ENCODE data around the gene NOVA2. TPM values are rescaled to one million over a fixed set of nuclear protein-coding genes. Genes with fewer than 3 reads are reported as not detected.

NOVA2 gene
- total RNA-seq, 1 experiment from 2014 or later, result 2.5 TPM

- no peak for ATAC-seq
- POLR2A ChIA-PET, result no interaction called here
- Histone ChIP-seq H3K27ac (ENCODE audit: low read depth, low read length) (no peak overlapping the region), H3K9ac (ENCODE audit: low read length) (no peak overlapping the region), H3K36me3 (ENCODE audit: control insufficient read depth in 1 of 2, insufficient read depth in 2 of 2, low read length in 2 of 2) (no peaks in the 10 kb centered on the region), H3K4me2 (ENCODE audit: low read length) (no peak overlapping the region), H2AFZ (ENCODE audit: low read depth, low read length, poor library complexity, severe bottlenecking) (no peak overlapping the region), H3K4me1 (ENCODE audit: control insufficient read depth in 1 of 2, insufficient read depth in 2 of 2, low read length in 2 of 2) (peaks cover 0 to 18% of the 10 kb centered on the region in 2 experiments; a peak in 3 of 4 replicates), H3K79me2 (ENCODE audit: insufficient read depth, low read length) (no peaks in the 10 kb centered on the region), H3K9me2 (ENCODE audit: insufficient read depth) (no peaks in the 10 kb centered on the region), H3K27me3 (ENCODE audit: insufficient read depth, low read length) (no peaks in the 10 kb centered on the region; the same call in 1 of the 2 replicates), H3K9me3 (ENCODE audit: control insufficient read depth in 1 of 2, insufficient read depth in 1 of 2, low read depth in 1 of 2, low read length in 2 of 2) (no peaks in the 10 kb centered on the region), H4K20me1 (ENCODE audit: insufficient read depth) (no peaks in the 10 kb centered on the region), H3K4me3 (replicated peaks in 1 of 2; ENCODE audit: low read depth in 1 of 2, low read length in 2 of 2) (no peak overlapping the region)
- RAD21 ChIA-PET (ENCODE audit: low non-redundant PET in 1 of 2, low total read pairs in 2 of 2, uncharacterized antibody in 2 of 2, unreplicated experiment in 2 of 2), result interaction anchor here in 1 of 2 experiments (0.7 kb wide), 1 partner anchor 43 kb away, joined by 4 read pairs; no protein-coding TSS in a partner anchor
- BruUV-seq (replicated peaks), result no TSS peak
- TF ChIP-seq ZNF274 (IDR thresholded peaks at IDR 0.05; ENCODE audit: low read depth, low read length), result no peak
- TF ChIP-seq MAX (IDR thresholded peaks at IDR 0.05), result no peak
- no peak for TF ChIP-seq SRF (IDR thresholded peaks at IDR 0.05; ENCODE audit: low read depth)
- no peak for TF ChIP-seq ZFX (IDR thresholded peaks at IDR 0.05)
- TF ChIP-seq CEBPB (IDR thresholded peaks at IDR 0.05; ENCODE audit: low read depth), result no peak
- no peak for TF ChIP-seq EGR1 (IDR thresholded peaks at IDR 0.05; ENCODE audit: low read depth)
- DNase-seq (ENCODE audit: low read depth, low spot score), result no peak
- CTCF ChIA-PET, result no interaction called here
- intact Hi-C loops (cut with micrococcal nuclease), result no loop called here
These were observed 1.8 kb upstream of the NOVA2 start for GRCh38 chr19:45975306-45976070.

- CTCF ChIA-PET, result no interaction called here
These were observed 621 bp downstream of the NOVA2 start for GRCh38 chr19:45972947-45973540.

More at GRCh38 chr19:45972947-45973540, 621 bp downstream of the NOVA2 start:
- no peak overlapping the region for H3K27ac ChIP-seq (ENCODE audit: low read depth, low read length)
- intact Hi-C loops (cut with micrococcal nuclease), result no loop called here
- no peaks in the 10 kb centered on the region for H3K9me2 ChIP-seq (ENCODE audit: insufficient read depth)
- no peak overlapping the region for H2AFZ ChIP-seq (ENCODE audit: low read depth, low read length, poor library complexity, severe bottlenecking)
- ATAC-seq (no peak), DNase-seq (ENCODE audit: low read depth, low spot score) (no peak)
- TF ChIP-seq ZNF274 (IDR thresholded peaks at IDR 0.05; ENCODE audit: low read depth, low read length) (no peak), EGR1 (IDR thresholded peaks at IDR 0.05; ENCODE audit: low read depth) (no peak), TCF7L2 (IDR thresholded peaks at IDR 0.05; ENCODE audit: borderline replicate concordance, extremely low read depth, insufficient read depth, insufficient read length) (no peak), POLR2A (IDR thresholded peaks at IDR 0.05; ENCODE audit: borderline replicate concordance, extremely low read depth, insufficient read depth, insufficient read length) (no peak), ZFX (IDR thresholded peaks at IDR 0.05) (no peak)
- H3K36me3 ChIP-seq (ENCODE audit: control insufficient read depth in 1 of 2, insufficient read depth in 2 of 2, low read length in 2 of 2), result no peaks in the 10 kb centered on the region
- peak overlapping the region; percentile 50 for H3K4me2 ChIP-seq (ENCODE audit: low read length)
- no peak overlapping the region for H3K9ac ChIP-seq (ENCODE audit: low read length)
- no peaks in the 10 kb centered on the region; the same call in 1 of the 2 replicates for H3K27me3 ChIP-seq (ENCODE audit: insufficient read depth, low read length)
- no peaks in the 10 kb centered on the region for H3K9me3 ChIP-seq (ENCODE audit: control insufficient read depth in 1 of 2, insufficient read depth in 1 of 2, low read depth in 1 of 2, low read length in 2 of 2)
- ChIA-PET RAD21 (ENCODE audit: low non-redundant PET in 1 of 2, low total read pairs in 2 of 2, uncharacterized antibody in 2 of 2, unreplicated experiment in 2 of 2) (no interaction called here), POLR2A (no interaction called here)
- H3K79me2 ChIP-seq (ENCODE audit: insufficient read depth, low read length), result no peaks in the 10 kb centered on the region
- H3K4me1 ChIP-seq (ENCODE audit: control insufficient read depth in 1 of 2, insufficient read depth in 2 of 2, low read length in 2 of 2), result peaks cover 0 to 18% of the 10 kb centered on the region in 2 experiments; a peak in 3 of 4 replicates
- peak overlapping the region in 1 of 2 experiments; percentile 22; a peak in 2 of 4 replicates for H3K4me3 ChIP-seq (replicated peaks in 1 of 2; ENCODE audit: low read depth in 1 of 2, low read length in 2 of 2)
- BruUV-seq (replicated peaks), result no TSS peak
- H4K20me1 ChIP-seq (ENCODE audit: insufficient read depth), result no peaks in the 10 kb centered on the region
